ENCODE results near the gene LSM14B.
"Not testable (repeated sequence)": the region's sequence is repeated elsewhere in the genome, so short reads cannot be mapped to it uniquely, and the experiment has no call there.

LSM14B gene

GRCh38 chr20:62121776-62122653 is at the start of gene LSM14B:
Gene LSM14B, plus strand, starts transcription at chr20:62122475. Its CDS starts 192 bp downstream, at chr20:62122667.
- peak; percentile 97 for DNase-seq

- DNase-seq = no peak
Observed at GRCh38 chr20:62073323-62073722, 49.0 kb upstream of the LSM14B start.

- no peak for DNase-seq
Observed at GRCh38 chr20:62079166-62079565, 43.1 kb upstream of the LSM14B start.

GRCh38 chr20:62080249-62080990 is 41.9 kb upstream of the LSM14B start:
- no peak for DNase-seq

- no peak for DNase-seq
Observed at GRCh38 chr20:62083312-62083711, 39.0 kb upstream of the LSM14B start.

GRCh38 chr20:62084224-62084623 is 38.1 kb upstream of the LSM14B start:
- not testable (repeated sequence) for DNase-seq

- no peak for DNase-seq
Observed at GRCh38 chr20:62085206-62085605, 37.1 kb upstream of the LSM14B start.

- no peak for DNase-seq
Observed at GRCh38 chr20:62087227-62087626, 35.0 kb upstream of the LSM14B start.

- no peak for DNase-seq
Observed at GRCh38 chr20:62087632-62088031, 34.6 kb upstream of the LSM14B start.

- no peak for DNase-seq
Observed at GRCh38 chr20:62088258-62089127, 33.8 kb upstream of the LSM14B start.

GRCh38 chr20:62089393-62089792 is 32.9 kb upstream of the LSM14B start:
- DNase-seq = no peak

GRCh38 chr20:62096421-62097380 is 25.6 kb upstream of the LSM14B start:
- DNase-seq = no peak

- no peak for DNase-seq
Observed at GRCh38 chr20:62097881-62098407, 24.3 kb upstream of the LSM14B start.

- no peak for DNase-seq
Observed at GRCh38 chr20:62101078-62101477, 21.2 kb upstream of the LSM14B start.

GRCh38 chr20:62103508-62104233 is 18.6 kb upstream of the LSM14B start:
- no peak for DNase-seq

- DNase-seq = no peak
Observed at GRCh38 chr20:62104234-62104789, 18.0 kb upstream of the LSM14B start.

GRCh38 chr20:62104791-62105345 is 17.4 kb upstream of the LSM14B start:
- DNase-seq = no peak

GRCh38 chr20:62105592-62105991 is 16.7 kb upstream of the LSM14B start:
- no peak for DNase-seq

- no peak for DNase-seq
Observed at GRCh38 chr20:62111148-62111547, 11.1 kb upstream of the LSM14B start.

GRCh38 chr20:62112368-62112767 is 9.9 kb upstream of the LSM14B start:
- DNase-seq = no peak
